Fibroblast of villous mesenchyme (primary cell): Measurements from ENCODE around the gene SCGB2B2. TPM values are rescaled to one million over a fixed set of nuclear protein-coding genes. Genes with fewer than 3 reads are reported as not detected.
A peak's percentile ranks its signal among the peaks of the same experiment; 100 is the strongest.

Experiments
- DNase-seq: peaks from one replicate; pipeline ENCODE4 v3.0.0-alpha.2; 2010; ENCODE audit warnings: low read depth
- H3K4me3 ChIP-seq: 2 replicates; pipeline ENCODE4 v1.5.1; 2011; ENCODE audit warnings: low read depth, mild to moderate bottlenecking, low read length
- total RNA-seq: library from RNA; depleted of rRNA; stranded (reverse); fragments of >200 nt; gene quantifications from 2 replicates; pipeline ENCODE4 v1.2.3, GENCODE V29; 2012
- TF ChIP-seq, protein P1 (sequence below): IDR thresholded peaks from 2 replicates; pipeline ENCODE4 v1.5.1; 2012; ENCODE audit warnings: low read depth, mild to moderate bottlenecking, low read length; ENCODE audit not compliant: insufficient read depth

The SCGB2B2 gene
- total RNA-seq, 1 donor: under 0.01 TPM

DNA sequence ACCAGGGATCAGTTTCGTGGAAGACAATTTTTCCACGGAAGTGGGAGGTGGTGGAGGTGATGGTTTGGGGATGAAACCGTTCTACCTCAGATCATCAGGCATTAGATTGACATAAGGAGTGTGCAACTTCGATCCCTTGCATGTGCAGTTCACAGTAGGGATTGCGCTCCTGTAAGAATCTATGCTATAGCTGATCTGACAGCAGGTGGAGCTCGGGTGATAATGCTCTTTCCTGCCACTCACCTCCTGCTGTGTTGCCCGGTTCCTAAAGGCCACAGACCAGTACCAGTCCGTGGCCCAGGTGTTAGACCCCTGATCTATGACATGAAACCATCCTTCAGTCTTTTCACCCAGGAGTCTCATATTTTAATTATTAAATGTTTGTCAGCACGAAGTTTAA is 4.5 kb upstream of the SCGB2B2 start:
- H3K4me3 ChIP-seq: no peak overlapping the region
- TF ChIP-seq, protein P1, sequence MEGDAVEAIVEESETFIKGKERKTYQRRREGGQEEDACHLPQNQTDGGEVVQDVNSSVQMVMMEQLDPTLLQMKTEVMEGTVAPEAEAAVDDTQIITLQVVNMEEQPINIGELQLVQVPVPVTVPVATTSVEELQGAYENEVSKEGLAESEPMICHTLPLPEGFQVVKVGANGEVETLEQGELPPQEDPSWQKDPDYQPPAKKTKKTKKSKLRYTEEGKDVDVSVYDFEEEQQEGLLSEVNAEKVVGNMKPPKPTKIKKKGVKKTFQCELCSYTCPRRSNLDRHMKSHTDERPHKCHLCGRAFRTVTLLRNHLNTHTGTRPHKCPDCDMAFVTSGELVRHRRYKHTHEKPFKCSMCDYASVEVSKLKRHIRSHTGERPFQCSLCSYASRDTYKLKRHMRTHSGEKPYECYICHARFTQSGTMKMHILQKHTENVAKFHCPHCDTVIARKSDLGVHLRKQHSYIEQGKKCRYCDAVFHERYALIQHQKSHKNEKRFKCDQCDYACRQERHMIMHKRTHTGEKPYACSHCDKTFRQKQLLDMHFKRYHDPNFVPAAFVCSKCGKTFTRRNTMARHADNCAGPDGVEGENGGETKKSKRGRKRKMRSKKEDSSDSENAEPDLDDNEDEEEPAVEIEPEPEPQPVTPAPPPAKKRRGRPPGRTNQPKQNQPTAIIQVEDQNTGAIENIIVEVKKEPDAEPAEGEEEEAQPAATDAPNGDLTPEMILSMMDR: no peak
- DNase-seq: no peak

DNA sequence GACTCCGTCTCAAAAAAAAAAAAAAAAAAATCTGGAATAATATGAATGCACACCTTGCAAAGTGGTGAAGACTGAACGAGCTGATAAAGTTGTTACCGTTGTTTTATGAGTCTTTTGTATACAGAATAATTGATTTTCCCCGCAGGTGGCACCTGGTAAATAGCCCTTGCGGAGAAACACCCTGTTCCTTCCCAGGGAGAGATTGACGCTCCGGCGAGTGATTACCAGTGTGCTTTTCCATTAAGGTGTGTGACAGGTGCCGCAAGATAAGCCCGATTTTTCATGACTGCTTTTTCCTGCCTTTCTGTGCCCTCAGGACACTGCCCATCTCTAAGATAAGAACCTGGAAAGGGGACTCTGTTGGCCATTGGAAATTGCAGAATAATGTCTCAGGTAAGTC is 1.5 kb upstream of the SCGB2B2 start:
- DNase-seq: no peak

DNA sequence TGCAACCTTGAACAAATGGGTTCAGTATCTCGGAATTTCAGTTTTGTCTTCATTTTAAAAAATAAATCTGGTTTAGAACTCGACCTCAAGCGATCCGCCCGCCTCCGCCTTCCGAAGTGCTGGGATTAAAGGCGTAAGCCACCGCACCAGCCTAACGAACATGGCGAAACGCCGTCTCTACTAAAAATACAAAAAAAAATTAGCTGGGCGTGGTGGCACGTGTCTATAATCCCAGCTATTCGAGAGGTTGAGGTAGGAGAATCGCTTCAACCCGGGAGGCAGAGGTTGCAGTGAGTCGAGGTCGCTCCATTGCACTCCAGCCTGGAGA is 1.1 kb upstream of the SCGB2B2 start:
- H3K4me3 ChIP-seq: peak overlapping the region; percentile 76
- no peak for DNase-seq
- TF ChIP-seq, protein P1: no peak

More for the DNA sequence above, 1.5 kb upstream of the SCGB2B2 start:
- peak overlapping the region; percentile 76 for H3K4me3 ChIP-seq
- TF ChIP-seq, protein P1: no peak

DNA sequence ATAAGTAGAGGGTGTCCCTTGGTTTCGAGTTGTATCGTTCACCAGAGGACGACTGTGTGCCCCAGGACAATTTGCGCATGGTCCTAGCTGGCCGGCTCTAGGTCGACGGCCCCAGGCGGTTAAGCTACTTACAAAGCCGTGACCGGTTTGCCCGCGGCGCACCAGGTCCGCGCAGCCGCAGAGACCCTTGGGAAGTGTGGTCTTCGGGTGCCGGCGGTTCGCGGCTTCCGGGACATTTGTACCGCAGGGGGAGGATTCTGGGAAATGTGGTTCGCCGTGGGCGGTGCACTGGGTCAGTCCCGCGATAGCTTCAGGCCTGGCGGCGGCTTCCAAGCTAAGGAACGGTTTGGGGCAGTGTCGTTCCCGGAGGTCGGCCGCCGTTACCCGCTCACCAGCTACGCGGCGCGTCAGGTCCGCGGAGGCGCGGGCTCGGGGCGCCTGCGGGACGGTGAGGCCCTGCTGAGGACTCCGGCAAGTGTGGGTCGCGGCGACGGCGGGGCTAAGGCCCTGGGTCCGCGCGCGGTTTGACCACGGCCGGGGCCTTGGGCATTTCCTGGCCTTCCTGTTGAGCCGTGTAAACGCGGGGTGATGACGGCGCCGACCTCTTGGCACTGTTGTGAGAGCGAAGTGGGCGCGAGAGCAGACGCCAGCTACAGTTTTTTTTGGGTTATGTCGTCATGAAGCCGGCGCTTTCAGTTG is 576 bp upstream of the SCGB2B2 start, which contains the start of gene ZNF302:
Gene ZNF302, plus strand, starts transcription at position 293 of the 699 bp plus-strand sequence. CDS start 1,127 bp downstream, outside the sequence.
- H3K4me3 ChIP-seq: peak within 1 kb of the TSS; percentile 76
- peak; percentile 98 for DNase-seq
- TF ChIP-seq, protein P1: no peak

DNA sequence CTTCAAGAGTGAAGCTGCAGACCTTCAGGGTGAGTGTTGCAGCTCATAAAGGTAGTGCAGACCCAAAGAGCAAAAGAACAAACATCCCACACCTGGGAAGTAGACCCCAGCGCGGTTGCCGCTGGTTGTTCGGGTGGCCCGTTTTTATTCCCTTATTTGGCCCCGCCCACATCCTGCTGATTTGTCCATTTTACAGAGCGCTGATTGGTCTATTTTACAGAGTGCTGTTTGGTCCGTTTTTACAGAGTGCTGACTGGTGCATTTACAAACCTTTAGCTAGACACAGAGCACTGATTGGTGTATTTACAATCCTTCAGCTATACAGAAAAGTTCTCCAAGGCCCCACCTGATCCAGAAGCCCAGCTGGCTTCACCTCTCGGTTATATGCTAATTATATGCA is 1.0 kb downstream of the SCGB2B2 start:
- TF ChIP-seq, protein P1: no peak
- DNase-seq: no peak
- H3K4me3 ChIP-seq: no peak overlapping the region

DNA sequence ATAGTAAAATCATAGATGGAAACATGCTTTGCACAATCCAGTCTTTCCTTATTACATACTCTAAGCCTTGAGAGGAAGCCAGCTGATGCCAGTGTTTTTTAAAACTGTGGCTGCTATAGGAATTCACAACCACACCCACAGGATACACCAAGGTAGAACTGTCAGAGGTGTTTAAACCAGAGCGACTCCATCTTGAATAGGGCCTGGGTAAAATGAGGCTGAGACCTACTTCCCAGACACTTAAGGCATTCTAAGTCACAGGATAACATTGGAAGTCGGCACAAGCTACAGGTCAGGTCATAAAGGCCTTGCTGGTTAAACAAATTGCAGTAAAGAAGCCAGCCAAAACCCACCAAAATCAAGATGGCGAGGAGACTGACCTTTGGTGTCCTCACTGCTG is 1.7 kb downstream of the SCGB2B2 start:
- TF ChIP-seq, protein P1: no peak
- no peak overlapping the region for H3K4me3 ChIP-seq
- DNase-seq: no peak

DNA sequence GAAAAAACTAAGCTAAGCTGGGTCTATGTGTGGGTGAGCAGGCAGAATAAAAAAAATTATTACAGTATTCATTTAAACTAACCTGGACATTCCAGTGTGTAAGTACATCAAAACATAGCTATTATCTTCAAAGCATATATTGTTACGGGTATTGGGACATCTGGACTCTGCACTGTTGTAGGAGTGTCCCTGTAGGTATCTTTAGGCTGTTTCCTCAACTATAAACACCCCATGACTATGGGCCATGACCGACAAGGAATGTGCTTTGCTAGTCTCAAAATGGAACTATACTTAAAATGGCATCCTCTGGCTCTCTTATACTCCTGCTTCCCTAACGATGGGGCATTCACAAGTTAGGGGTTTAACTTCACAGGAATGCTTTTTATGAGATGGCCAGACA is 3.4 kb downstream of the SCGB2B2 start:
- DNase-seq: no peak
- TF ChIP-seq, protein P1: no peak

More for the DNA sequence above, 3.4 kb downstream of the SCGB2B2 start:
- no peak overlapping the region for H3K4me3 ChIP-seq
